HG03159 (cell line): ENCODE measurements around the gene CYTH3.

Source experiments
- ATAC-seq: cut with Tn5 transposase; IDR thresholded peaks from one replicate; pipeline ENCODE4 v1.9.1; 2021; ENCODE audit warnings: mild to moderate bottlenecking, moderate library complexity; ENCODE audit not compliant: unreplicated experiment

The CYTH3 gene

DNA sequence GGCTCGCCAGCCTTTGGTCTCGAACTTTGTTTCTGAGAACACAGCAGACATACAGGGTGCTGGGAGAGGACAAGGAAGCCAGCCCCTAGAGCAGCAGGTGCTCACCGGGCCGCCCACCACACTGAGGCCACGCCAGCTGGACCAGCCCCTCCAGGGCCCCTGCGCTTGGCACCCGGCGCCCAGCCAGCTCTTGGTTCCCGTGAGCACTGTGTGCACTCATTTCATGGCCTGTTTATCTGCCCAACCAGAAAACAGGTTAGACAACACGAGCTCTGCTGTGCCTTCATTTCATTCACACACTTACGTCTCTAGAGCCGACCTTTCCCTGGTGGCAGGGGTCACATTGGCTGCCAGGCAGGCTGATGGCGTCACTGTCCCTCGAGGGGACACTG is 104.0 kb downstream of the CYTH3 start:
- ATAC-seq: no peak

GRCh38 chr7:6167587-6168476 is 104.6 kb downstream of the CYTH3 start:
- ATAC-seq: no peak

- no peak for ATAC-seq
These were observed 105.3 kb downstream of the CYTH3 start for GRCh38 chr7:6167004-6167551.

DNA sequence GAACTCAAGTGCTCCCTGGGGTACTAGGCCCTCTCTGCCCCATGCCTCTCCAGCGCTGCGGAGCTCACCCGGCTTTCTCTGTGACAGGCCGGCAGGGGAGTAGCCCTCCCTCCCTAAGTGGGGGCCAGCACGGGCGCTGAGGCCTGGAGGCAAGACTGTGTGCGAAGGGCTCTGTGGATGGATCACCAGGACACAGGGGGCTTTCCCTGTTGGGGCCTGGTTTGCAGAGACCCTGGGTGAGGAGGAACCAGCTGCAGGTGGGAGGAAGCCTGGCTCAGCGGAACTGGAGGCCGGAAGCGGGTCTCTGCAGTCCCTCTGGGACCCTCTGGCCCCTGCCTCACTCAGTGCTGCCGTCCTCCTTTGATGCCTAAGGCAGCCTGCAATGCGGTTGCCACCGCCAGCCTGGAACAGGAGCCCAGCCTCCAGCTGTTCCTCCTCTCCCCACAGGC is 106.0 kb downstream of the CYTH3 start:
- no peak for ATAC-seq

- no peak for ATAC-seq
These were observed 106.7 kb downstream of the CYTH3 start for GRCh38 chr7:6165521-6166320.

DNA sequence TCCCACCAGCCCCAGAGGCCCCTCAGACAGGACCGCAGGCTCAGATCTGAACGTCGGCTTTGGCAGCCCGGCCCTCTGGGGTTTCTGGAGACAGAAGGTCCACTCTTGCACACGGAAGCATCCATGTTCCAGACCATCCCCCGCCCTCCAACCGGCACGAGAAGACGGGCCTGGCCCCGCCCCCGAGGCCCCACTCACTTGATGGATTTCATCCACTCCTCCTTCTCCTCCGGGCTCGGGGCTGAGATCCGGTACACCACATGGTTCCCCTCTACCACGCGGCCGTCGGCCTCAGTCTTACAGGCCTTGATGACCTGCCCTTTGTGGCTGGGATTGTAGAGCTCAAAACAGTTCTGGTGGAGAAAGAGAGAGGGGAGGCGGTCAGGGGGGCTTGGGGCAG is 107.3 kb downstream of the CYTH3 start:
- ATAC-seq: no peak

DNA sequence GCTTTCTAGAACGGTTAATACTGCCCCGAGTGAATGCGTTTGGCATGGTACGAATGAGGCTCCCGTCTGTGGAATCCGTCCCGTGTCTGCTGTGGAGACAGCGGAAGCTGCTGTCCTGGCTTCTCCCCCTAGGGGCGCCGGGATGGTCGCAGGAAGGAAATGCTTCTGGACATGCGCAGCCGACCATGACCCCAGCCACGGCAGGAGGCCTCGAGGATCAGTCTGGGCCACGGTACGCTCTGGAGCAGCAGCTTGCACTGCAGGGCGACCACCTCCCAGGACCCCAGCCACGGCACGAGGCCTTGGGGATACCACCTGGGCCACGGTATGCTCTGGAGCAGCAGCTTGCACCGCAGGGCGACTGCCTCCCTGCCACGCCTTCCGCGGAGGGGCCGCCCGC is 107.9 kb downstream of the CYTH3 start:
- no peak for ATAC-seq

DNA sequence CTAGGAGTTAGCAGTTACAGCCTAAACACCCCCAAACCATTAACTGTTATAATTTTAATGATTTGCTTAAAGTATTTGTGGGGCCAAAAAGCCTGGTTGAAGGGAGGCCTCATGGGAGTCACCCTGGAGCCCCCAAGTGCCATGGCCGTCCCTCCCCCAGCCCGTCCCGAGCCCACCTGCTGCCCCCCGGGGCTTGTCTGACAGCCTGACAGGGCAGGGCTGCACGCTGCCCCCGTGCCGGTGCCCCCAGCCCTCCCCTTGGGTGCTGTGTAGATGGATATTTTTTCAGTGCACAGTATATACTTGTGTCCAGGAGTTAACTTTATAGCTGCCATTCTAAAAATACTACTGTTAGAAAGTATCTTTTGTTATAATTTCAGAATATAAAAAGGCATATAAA is 108.4 kb downstream of the CYTH3 start:
- ATAC-seq: no peak

DNA sequence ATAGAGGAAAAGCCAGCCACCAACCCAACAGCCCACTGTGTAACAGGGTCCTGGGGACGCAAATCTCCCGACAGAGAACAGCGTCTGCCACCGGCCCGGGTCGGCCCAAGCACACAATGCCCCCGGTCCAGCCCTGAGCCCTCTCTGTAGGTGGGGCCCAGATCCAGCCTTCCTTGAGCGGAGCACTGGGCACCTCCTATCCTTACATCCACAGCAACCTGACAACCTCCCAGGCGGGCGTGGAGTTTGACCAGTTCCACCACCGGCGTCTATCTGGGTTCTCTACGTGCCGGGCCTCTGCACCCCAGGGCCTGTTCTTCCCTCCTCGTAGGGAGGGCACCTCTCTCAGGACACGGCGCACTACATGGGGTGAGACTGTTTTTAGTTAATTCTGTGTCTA is 109.0 kb downstream of the CYTH3 start:
- ATAC-seq: no peak

DNA sequence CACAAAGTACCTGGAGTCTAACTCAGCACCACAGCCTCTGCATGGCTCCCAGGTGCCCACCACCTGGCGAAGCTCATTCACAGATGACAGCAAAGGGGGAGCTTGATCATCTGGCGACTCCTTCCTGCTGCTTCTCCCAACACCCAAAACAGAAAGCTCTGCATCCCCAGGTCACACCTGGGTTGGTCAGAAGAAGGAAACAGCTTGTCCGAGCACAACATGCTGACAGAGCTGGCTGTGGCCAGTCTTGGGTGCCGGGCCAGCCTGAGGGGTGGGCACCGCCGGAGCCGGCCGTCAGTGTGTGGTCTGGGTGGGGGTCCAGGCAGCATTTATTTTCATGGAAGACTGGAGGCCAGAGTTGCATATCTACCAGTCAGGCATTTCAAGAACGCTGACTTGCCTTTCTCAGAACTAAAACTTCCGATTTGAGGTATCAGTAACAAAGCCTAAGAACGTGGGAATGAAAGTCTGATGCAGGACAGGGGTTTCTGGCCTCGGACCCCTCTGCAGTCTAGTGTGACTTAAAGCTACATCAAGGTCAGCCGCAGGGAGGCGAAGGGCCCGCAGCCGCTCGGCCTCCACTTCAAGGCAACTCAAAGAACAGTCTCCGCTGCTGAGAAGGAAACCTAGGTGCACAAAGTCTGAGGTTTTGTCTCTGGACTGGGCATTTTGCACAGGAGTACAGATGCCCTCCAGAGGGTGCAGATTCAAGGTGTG is 109.6 kb downstream of the CYTH3 start:
- ATAC-seq: no peak

GRCh38 chr7:6162331-6162620 is 110.1 kb downstream of the CYTH3 start:
- ATAC-seq: no peak

GRCh38 chr7:6161463-6162330 is 110.7 kb downstream of the CYTH3 start:
- ATAC-seq: no peak

DNA sequence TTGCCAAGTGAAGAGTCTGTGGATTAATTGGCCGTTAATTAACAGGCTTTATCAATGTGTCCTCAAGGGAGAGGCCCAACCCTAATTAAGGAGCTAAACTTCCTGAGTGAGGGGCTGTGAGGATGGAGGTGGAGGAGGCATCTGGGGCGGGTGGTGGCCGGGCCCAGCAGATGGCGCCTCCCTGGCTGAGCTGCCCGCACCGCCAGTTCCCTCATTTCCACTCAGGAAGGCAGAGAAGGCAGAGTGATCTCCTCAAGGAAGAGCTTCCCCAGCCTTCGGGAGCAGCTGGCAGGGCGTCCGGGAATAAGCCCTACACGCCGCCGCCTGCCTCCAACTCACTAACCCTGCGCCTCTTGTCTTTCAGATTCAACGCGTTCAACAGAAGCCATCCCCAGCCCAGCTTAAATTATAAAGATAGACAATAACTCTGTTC is 112.2 kb downstream of the CYTH3 start:
- ATAC-seq: no peak

DNA sequence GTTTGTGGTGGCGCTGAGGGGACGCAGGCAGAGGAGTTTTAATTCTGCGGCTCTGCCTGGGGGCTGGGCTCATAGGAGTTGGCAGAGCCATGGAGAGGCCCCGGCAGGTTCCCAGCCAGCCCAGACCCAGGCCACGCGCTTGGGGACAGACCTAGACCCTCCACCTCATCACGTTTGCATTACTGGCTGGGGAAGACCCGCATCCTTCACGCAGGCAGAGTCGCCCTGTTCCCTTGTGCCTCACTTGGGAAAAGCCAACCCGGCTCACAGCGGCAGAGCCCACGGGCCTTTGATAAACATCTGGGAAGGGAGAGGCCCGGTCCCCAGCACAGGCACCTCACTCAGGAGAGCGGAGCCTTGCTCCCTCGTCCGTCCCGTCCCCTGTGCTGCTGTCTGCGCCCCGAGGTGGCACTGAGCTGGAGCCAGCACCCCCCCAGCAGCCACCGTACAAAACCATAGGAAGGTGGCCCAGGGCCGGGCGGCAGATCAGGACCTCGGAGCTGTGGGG is 112.8 kb downstream of the CYTH3 start:
- no peak for ATAC-seq

- ATAC-seq: no peak
These were observed 113.3 kb downstream of the CYTH3 start for GRCh38 chr7:6159097-6159483.

DNA sequence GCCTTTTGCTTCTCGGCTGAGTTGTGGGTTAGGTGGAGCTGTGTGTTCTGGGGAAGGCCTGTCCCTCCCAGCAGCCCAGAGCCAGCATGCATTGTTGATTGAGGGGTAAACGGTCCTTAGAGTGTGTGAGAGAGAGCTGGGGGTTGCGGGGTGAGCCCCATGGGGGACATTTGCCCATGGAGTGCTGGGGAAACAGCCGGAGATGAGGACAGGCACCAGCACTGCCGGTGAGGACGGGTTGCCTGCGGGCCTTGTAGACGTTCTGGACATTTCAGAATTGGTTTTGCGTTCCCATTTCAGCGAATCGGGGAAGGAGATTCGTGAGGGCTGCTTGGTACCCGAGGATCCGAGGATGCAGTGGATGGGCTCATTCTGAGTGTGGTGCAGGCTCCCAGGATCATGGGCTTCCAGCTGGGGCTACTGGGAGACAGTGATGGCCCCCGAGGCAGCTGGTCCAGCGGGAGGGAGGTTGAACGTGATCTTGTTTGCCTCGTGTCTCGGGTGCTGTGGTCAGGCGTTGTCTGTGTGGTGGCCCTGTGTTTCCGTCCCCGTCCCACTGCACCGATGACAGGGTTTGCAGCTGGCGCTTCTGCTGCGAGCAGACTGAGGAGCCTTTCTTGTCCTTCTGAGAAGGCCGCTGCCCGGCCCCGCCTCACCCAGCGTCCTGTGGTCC is 113.9 kb downstream of the CYTH3 start:
- ATAC-seq: no peak

GRCh38 chr7:6157685-6158423 is 114.6 kb downstream of the CYTH3 start:
- ATAC-seq: no peak

DNA sequence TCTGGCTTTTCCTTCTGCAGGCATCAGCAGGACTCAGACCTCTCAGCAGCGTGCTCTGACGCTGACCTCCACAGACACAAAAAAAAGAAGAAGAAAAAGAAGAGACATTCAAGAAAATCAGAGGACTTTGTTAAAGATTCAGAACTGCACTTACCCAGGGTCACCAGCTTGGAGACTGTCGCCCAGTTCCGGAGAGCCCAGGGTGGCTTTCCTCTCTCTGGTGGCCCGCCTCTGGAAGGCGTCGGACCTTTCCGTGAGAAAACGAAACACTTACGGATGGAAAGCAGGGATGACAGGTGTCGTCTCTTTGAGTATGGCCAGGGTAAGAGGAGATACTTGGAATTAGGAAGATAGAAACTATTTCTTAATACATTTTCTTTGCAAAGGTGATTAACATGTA is 115.7 kb downstream of the CYTH3 start:
- ATAC-seq: no peak

GRCh38 chr7:6155596-6155995 is 116.8 kb downstream of the CYTH3 start:
- ATAC-seq: no peak
